ENCODE data around the gene GOLGA6C.
"Not testable (repeated sequence)": the region's sequence is repeated elsewhere in the genome, so short reads cannot be mapped to it uniquely, and the experiment has no call there.

GOLGA6C gene

GRCh38 chr15:75258620-75259343, 648 bp downstream of the GOLGA6C start:
- DNase-seq (ENCODE audit: low spot score): not testable (repeated sequence)

- not testable (repeated sequence) for DNase-seq (ENCODE audit: low spot score)
These were observed 1.7 kb downstream of the GOLGA6C start for GRCh38 chr15:75259873-75260272.

- not testable (repeated sequence) for DNase-seq (ENCODE audit: low spot score)
These were observed 15.7 kb downstream of the GOLGA6C start for GRCh38 chr15:75273751-75274359.

GRCh38 chr15:75274509-75275107, 16.5 kb downstream of the GOLGA6C start:
- not testable (repeated sequence) for DNase-seq (ENCODE audit: low spot score)

DNA sequence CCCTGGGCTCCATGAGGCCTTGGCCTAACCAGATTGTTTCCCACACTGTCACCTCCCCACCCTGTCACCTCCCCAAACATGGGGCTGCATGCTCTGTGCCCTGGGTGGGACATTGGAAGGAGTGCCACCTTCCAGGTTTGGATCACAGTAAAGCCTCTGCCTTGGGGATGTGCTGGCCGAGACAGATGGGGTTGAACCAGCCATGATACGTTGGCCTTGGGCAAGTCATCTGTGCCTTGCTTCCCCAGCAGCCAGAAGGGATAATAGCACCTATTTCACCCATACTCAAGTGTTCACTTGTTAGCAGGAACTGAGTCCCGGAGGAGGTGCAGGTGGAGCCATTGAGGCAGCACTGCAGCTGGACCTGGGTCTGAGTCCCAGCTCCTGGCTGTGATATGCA, 17.5 kb downstream of the GOLGA6C start:
- not testable (repeated sequence) for DNase-seq (ENCODE audit: low spot score)

- not testable (repeated sequence) for DNase-seq (ENCODE audit: low spot score)
These were observed 20.4 kb downstream of the GOLGA6C start for GRCh38 chr15:75278497-75278896.

- not testable (repeated sequence) for DNase-seq (ENCODE audit: low spot score)
These were observed 24.4 kb downstream of the GOLGA6C start, which contains the start of gene GOLGA6D for GRCh38 chr15:75282572-75282971. Gene GOLGA6D (plus strand): TSS chr15:75282835. CDS start chr15:75282876, 41 bp downstream.

GRCh38 chr15:75284152-75284551, 26.0 kb downstream of the GOLGA6C start:
- DNase-seq (ENCODE audit: low spot score): not testable (repeated sequence)

DNA sequence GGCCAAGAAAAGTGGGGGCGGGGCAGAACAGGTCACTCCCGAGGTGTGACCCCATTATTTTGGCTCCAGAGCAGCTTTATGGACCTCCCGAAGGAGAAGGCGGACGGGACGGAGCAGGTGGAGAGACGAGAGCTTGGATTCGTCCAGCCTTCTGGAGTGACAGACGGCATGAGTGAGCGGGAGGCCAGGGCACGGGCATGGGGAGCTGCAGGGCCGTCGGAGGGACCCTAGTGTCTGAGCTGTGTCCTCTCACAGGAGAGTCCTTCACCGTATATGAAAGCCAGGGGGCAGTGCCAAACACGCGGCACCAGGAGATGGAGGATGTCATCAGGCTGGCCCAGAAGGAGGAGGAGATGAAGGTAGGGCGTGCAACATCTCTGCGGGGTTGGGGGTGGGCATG, 35.5 kb downstream of the GOLGA6C start:
- not testable (repeated sequence) for DNase-seq (ENCODE audit: low spot score)

GRCh38 chr15:75298541-75299310, 40.6 kb downstream of the GOLGA6C start:
- DNase-seq (ENCODE audit: low spot score): not testable (repeated sequence)

GRCh38 chr15:75299311-75299688, 41.2 kb downstream of the GOLGA6C start:
- not testable (repeated sequence) for DNase-seq (ENCODE audit: low spot score)

GRCh38 chr15:75300026-75300425, 41.9 kb downstream of the GOLGA6C start:
- not testable (repeated sequence) for DNase-seq (ENCODE audit: low spot score)

DNA sequence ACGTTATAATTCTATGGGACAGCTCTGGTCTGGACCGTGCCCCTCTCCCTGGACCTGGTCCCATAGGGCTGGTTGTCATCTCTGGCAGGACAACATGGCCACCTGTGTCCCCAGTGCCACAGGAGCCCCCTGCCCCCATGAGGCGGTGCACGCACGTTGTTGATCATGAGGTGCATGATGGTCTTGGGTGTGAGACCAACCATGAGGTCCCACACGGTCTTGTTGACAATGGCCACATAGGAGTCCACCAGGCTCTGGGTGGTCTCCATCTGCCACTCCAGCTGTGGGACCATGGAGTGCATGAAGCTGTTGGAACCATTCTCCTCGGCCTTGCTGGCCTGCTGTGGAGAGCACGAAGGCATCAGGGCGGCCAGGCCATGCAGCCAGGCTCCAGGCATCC, 44.2 kb downstream of the GOLGA6C start:
- DNase-seq (ENCODE audit: low spot score): no peak

DNA sequence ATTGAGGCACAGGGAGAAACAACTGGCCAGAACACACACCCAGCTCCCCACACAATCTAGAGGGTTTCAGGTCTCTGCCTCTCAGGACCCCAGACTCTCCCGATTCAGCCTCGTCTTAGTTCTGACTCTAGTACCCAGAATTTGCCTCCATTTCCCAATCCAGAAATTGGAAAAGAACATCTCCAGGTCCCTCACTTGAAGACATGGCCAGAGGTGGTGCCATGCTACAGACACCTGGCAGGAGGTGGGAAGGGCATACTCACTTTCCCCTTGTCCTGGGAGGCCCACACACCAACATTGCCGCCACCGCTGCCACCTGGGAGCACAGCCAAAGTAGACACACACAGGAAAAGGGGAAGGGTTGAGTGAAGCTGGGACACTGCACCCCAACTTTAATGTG, 44.6 kb downstream of the GOLGA6C start:
- DNase-seq (ENCODE audit: low spot score): not testable (repeated sequence)

- DNase-seq (ENCODE audit: low spot score): no peak
These were observed 48.1 kb downstream of the GOLGA6C start for GRCh38 chr15:75306188-75306587.

DNA sequence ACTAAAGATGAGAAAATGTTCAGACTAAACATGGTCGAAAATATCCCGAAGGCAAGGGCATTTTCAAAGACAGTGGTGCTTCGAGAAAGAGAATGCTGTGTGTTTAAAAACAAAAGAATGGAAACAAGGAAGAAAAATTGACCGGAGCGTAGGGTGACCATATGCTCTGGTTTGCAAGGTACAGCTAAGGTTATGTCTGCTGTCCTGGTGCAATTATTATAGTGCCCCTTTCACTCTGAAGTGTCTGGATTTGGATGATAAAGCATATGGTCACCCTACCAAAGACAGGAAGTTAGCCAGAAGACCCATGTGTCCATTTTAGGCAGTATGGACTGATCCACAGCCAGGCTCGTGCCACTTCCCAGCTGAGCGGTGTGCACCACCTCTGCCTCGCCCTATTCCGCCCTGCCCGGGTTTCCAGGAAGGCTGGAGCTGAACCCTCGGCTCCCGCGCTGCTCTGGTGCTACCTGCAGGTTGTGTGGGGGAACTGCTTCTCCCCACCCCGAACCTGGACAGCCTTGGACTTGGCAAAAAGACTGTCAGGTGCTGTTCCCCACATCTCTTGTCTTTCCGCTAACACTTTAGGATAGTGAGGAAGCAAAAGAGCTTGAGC, 49.8 kb downstream of the GOLGA6C start:
- DNase-seq (ENCODE audit: low spot score): peak; percentile 19

DNA sequence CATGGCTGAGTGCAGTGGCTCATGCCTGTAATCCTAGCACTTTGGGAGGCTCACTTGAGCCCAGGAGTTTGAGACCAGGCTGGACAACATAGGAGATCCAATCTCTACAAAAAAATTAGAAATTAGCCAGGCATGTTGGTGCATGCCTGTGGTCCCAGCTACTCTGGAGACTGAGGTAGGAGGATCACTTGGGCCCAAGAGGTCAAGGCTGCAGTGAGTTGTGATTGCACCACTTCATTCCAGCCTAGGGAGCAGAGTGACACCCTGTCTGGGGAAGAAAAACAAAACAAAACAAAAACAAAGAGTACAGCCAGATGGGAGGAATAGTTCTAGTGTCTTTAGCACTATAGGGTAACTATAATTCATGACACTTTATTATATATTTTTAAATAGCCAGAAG, 51.6 kb downstream of the GOLGA6C start:
- DNase-seq (ENCODE audit: low spot score): no peak

DNA sequence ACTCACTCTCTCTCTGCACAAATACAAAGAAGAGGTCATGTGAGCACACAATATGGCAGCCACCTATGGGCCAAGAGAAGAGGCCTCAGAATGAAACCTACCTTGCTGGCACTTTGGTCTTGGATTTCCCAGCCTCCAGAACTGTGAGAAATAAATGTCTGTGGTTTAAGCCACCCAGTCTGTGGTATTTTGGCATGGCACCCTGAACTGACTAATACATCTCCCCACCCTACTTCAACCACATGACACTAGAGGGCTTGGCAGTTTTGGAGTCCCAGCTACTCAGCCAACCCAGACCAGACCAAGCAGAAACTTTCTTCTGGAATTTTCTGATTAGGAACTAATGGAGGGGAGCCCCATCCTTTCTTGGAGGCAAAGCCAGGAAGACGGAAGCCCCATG, 54.4 kb downstream of the GOLGA6C start:
- DNase-seq (ENCODE audit: low spot score): not testable (repeated sequence)

DNA sequence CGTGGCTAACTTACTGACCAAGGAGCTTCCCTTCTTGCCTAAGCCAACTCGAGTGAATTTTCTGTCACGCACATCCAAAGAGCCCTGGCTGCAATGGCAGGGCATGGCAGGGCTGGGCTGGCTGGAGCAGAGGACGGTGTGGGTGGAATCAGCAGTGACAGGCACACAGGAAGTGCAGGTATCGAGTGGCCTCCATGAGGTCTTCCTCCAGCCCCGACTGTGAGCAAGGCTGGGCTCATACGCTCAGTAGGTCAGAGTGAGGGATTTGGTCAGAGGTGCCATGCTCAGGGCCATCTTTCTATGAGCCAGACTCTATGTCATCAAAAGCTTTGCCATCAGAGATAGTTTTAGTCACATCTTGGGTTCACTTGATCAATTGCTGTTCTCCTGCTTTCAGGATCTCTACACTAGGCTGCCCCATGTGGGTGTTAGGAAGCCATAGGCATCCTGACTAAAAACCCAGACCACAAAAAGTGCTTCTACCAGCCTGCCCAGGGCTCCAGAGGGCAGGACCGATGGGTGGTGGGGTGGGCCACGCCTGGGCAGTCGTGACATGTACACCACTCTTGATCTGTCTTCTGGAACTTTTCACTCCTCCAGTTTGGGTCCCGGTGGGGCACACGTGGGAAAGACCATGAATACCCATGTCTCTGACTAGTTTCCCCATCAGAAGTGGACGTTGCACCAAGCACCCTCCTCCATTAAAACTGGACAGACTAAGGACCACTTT, 55.1 kb downstream of the GOLGA6C start:
- no peak for DNase-seq (ENCODE audit: low spot score)

DNA sequence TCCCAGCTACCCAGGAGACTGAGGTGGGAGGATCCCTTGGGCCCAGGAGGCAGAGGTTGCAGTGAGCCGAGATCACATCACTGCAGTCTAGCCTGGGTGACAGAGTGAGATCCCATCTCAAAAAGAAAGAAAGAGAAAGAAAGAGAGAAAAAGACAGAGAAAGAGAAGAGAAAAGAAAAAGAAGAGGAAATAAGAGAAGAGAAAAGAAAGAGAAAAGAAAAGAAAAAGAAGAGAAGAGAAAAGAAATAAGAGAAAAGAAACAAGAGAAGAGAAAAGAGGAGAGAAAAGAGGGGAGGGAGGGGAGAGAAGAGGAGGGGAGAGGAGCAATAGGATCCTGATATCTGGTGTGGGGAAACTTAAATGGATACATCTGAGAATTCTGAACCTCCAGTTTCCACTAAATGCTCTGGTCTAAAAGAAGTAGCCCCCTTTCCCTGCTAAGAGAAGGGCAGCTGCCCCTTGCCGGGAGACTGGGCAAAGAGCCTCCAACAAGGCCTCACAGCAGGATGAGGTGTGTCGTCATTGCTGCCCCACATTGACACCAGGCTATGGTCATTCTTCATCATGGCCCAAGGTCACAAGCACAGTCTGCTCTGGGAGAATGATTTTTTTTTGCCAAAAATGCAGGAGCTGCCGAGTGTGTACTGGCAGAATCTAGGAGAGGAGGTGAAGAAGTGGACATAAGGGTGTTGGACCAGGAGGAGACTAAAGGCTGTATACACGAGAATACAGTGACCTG, 56.6 kb downstream of the GOLGA6C start:
- no peak for DNase-seq (ENCODE audit: low spot score)

Measured in COLO829 (cell line).